ENCODE measurements around the gene ICE1. TPM values are rescaled to one million over a fixed set of nuclear protein-coding genes. Genes with fewer than 3 reads are reported as not detected.
A peak's percentile ranks its signal among the peaks of the same experiment; 100 is the strongest.
"Not testable (repeated sequence)": the region's sequence is repeated elsewhere in the genome, so short reads cannot be mapped to it uniquely, and the experiment has no call there.

Gene ICE1
- total RNA-seq, 1 experiment from 2014 or later = 48.9 TPM

GRCh38 chr5:5490774-5491347 is 68.4 kb downstream of the ICE1 start:
- ATAC-seq (no peak), DNase-seq (ENCODE audit: low spot score) (no peak)
- Mint-ChIP-seq H3K27ac (peak overlapping the region; percentile 33; the same call in 1 of the 2 replicates), H3K27me3 (ENCODE audit: low read depth) (peaks cover 10% of the 10 kb centered on the region), H3K4me1 (peaks cover 22% of the 10 kb centered on the region), H3K4me3 (no peak overlapping the region), H3K9me3 (no peaks in the 10 kb centered on the region), H3K36me3 (peaks cover 6% of the 10 kb centered on the region)
- POLR2A ChIA-PET = no interaction called here
- TF ChIP-seq ERG (CRISPR knock-in tag; IDR thresholded peaks at IDR 0.05) (no peak), ZMAT4 (CRISPR knock-in tag; IDR thresholded peaks at IDR 0.05) (no peak), HMGXB4 (CRISPR knock-in tag; IDR thresholded peaks at IDR 0.05) (no peak), RORB (CRISPR knock-in tag; IDR thresholded peaks at IDR 0.05) (no peak)
- CTCF ChIA-PET = interaction anchor here (0.9 to 1.6 kb wide), 2 partner anchors 388 to 653 kb away, joined by 3 read pairs; no protein-coding TSS in a partner anchor

GRCh38 chr5:5492087-5492933 is 69.8 kb downstream of the ICE1 start:
- POLR2A ChIA-PET = no interaction called here
- H3K27ac Mint-ChIP-seq = no peak overlapping the region
- H3K36me3 Mint-ChIP-seq = peaks cover 6% of the 10 kb centered on the region
- H3K4me1 Mint-ChIP-seq = peaks cover 36% of the 10 kb centered on the region
- H3K9me3 Mint-ChIP-seq = no peaks in the 10 kb centered on the region
- TF ChIP-seq ZNF512 (CRISPR knock-in tag; IDR thresholded peaks at IDR 0.05; ENCODE audit: borderline replicate concordance) = 0 out of 2 replicates have a peak, but pooled peaks have one; percentile 71
- TF ChIP-seq CTCF (IDR thresholded peaks at IDR 0.05) = peak; percentile 49
- TF ChIP-seq GTF2I (CRISPR knock-in tag; conservative IDR thresholded peaks at IDR 0.05) = no peak
- TF ChIP-seq GRHL2 (CRISPR knock-in tag; IDR thresholded peaks at IDR 0.05; ENCODE audit: insufficient replicate concordance, severe bottlenecking) = no peak
- ATAC-seq (0 out of 2 replicates have a peak, but pooled peaks have one; percentile 4), DNase-seq (ENCODE audit: low spot score) (no peak)
- CTCF ChIA-PET = no interaction called here
- H3K4me3 Mint-ChIP-seq = peak overlapping the region; percentile 24; the same call in 1 of the 2 replicates
- H3K27me3 Mint-ChIP-seq (ENCODE audit: low read depth) = peaks cover 23% of the 10 kb centered on the region

- Mint-ChIP-seq H3K27me3 (ENCODE audit: low read depth) (peaks cover 23% of the 10 kb centered on the region), H3K4me1 (peaks cover 42% of the 10 kb centered on the region)
- H3K9me3 Mint-ChIP-seq; DNase-seq (ENCODE audit: low spot score); H3K27ac Mint-ChIP-seq; H3K36me3 Mint-ChIP-seq; ATAC-seq; POLR2A ChIA-PET; H3K4me3 Mint-ChIP-seq: not testable (repeated sequence)
- CTCF ChIA-PET = interaction anchor here (0.6 kb wide), 1 partner anchor 1032 kb away, joined by 5 read pairs; no protein-coding TSS in a partner anchor
Observed at GRCh38 chr5:5492934-5493271, 70.4 kb downstream of the ICE1 start.

Measured in WTC11 (cell line).